A549 treated with GW870086 at 1 μM for 4 hours (cell line): ENCODE data around the gene STIP1. TPM values are rescaled to one million over a fixed set of nuclear protein-coding genes. Genes with fewer than 3 reads are reported as not detected.

Source experiments
- total RNA-seq: library from RNA; stranded (reverse); fragments of 200-300 nt; extraction: Qiagen RNA extraction; gene quantifications from 5 replicates; pipeline ENCODE4 v1.2.3, GENCODE V29; 2022; ENCODE audit warnings: low read depth

The STIP1 gene
- 226 to 259 TPM (median 251 TPM) in 5 replicates for total RNA-seq

GRCh38 chr11:64185693-64186491 is at the start of gene STIP1:
Gene STIP1, plus strand, starts transcription at chr11:64186171. Its CDS starts 91 bp downstream, at chr11:64186262.

GRCh38 chr11:64165842-64166635 is 19.9 kb upstream of the STIP1 start, which contains the start of gene MACROD1:
Gene MACROD1, minus strand, starts transcription at chr11:64166113. Its CDS starts 119 bp downstream, at chr11:64165994.

GRCh38 chr11:64206457-64207255 is 20.7 kb downstream of the STIP1 start, which contains the start of gene FERMT3:
Gene FERMT3, plus strand, starts transcription at chr11:64206721. Its CDS starts 644 bp downstream, at chr11:64207365.

GRCh38 chr11:64225608-64226506 is 39.9 kb downstream of the STIP1 start, which contains the start of the genes NUDT22 and TRPT1:
Gene NUDT22, plus strand, starts transcription at chr11:64226274. Its CDS starts 379 bp downstream, at chr11:64226653.
Gene TRPT1, minus strand, starts transcription at chr11:64226186. Its CDS starts 326 bp downstream, at chr11:64225860.

GRCh38 chr11:64230171-64230984 is 44.4 kb downstream of the STIP1 start, which contains the start of gene DNAJC4:
Gene DNAJC4, plus strand, starts transcription at chr11:64230548. Its CDS starts 307 bp downstream, at chr11:64230855.

GRCh38 chr11:64233913-64234586 is 48.1 kb downstream of the STIP1 start, which contains the start of gene VEGFB:
Gene VEGFB, plus strand, starts transcription at chr11:64234584. Its CDS starts 250 bp downstream, at chr11:64234834.

GRCh38 chr11:64240435-64241240 is 54.7 kb downstream of the STIP1 start, which contains the start of gene FKBP2:
Gene FKBP2, plus strand, starts transcription at chr11:64241095. Its CDS starts 1,293 bp downstream, at chr11:64242388.

GRCh38 chr11:64246871-64247728 is 61.1 kb downstream of the STIP1 start, which contains the start of gene PPP1R14B:
Gene PPP1R14B, minus strand, starts transcription at chr11:64246943. Its CDS starts 270 bp downstream, at chr11:64246673.

GRCh38 chr11:64251016-64251752 is 65.2 kb downstream of the STIP1 start, which contains the start of gene PLCB3:
Gene PLCB3, plus strand, starts transcription at chr11:64251530. Its CDS starts 120 bp downstream, at chr11:64251650.

Other genes with a start within 250 kb of the STIP1 start
- 13.6 to 17.0 TPM (median 15.0 TPM) in 5 replicates for gene NAA40, start 247.2 kb upstream of the STIP1 start, total RNA-seq
- 794 to 1,065 TPM (median 979 TPM) in 5 replicates for gene COX8A, start 211.6 kb upstream of the STIP1 start, total RNA-seq
- 105 to 135 TPM (median 126 TPM) in 5 replicates for gene OTUB1, start 199.7 kb upstream of the STIP1 start, total RNA-seq
- gene FLRT1, start 150.2 kb upstream of the STIP1 start, total RNA-seq = 0.03 to 0.09 TPM (median 0.05 TPM) in 4 of 5 replicates, not detected in the other
- gene MACROD1, start 20.1 kb upstream of the STIP1 start, total RNA-seq = 8.8 to 15.6 TPM (median 13.6 TPM) in 5 replicates
- gene FERMT3, start 20.6 kb downstream of the STIP1 start, total RNA-seq = 0.64 to 3.3 TPM (median 1.0 TPM) in 5 replicates
- gene TRPT1, start 40.0 kb downstream of the STIP1 start, total RNA-seq = 18.9 to 30.4 TPM (median 26.2 TPM) in 5 replicates
- gene NUDT22, start 40.1 kb downstream of the STIP1 start, total RNA-seq = 32.0 to 40.1 TPM (median 38.3 TPM) in 5 replicates
- 18.2 to 22.4 TPM (median 20.6 TPM) in 5 replicates for gene DNAJC4, start 44.4 kb downstream of the STIP1 start, total RNA-seq
- gene VEGFB, start 48.4 kb downstream of the STIP1 start, total RNA-seq = 33.8 to 57.4 TPM (median 46.0 TPM) in 5 replicates
- 119 to 146 TPM (median 125 TPM) in 5 replicates for gene FKBP2, start 54.9 kb downstream of the STIP1 start, total RNA-seq
- 224 to 393 TPM (median 363 TPM) in 5 replicates for gene PPP1R14B, start 60.8 kb downstream of the STIP1 start, total RNA-seq
- gene PLCB3, start 65.4 kb downstream of the STIP1 start, total RNA-seq = 13.5 to 23.1 TPM (median 19.9 TPM) in 5 replicates
- gene BAD, start 98.5 kb downstream of the STIP1 start, total RNA-seq = 75.8 to 101 TPM (median 91.4 TPM) in 5 replicates
- 29.2 to 45.0 TPM (median 43.8 TPM) in 5 replicates for gene GPR137, start 99.7 kb downstream of the STIP1 start, total RNA-seq
- 0.10 TPM in 1 of 5 replicates, not detected in the others for gene KCNK4, start 105.1 kb downstream of the STIP1 start, total RNA-seq
- gene CATSPERZ, start 114.2 kb downstream of the STIP1 start, total RNA-seq = 1.2 to 3.8 TPM (median 2.4 TPM) in 5 replicates
- gene ESRRA, start 119.4 kb downstream of the STIP1 start, total RNA-seq = 45.6 to 65.4 TPM (median 61.7 TPM) in 5 replicates
- gene TRMT112, start 131.4 kb downstream of the STIP1 start, total RNA-seq = 397 to 452 TPM (median 419 TPM) in 5 replicates
- 390 to 487 TPM (median 447 TPM) in 5 replicates for gene PRDX5, start 131.9 kb downstream of the STIP1 start, total RNA-seq
- 10.0 to 12.0 TPM (median 10.1 TPM) in 5 replicates for gene CCDC88B, start 154.0 kb downstream of the STIP1 start, total RNA-seq
- gene RPS6KA4, start 173.0 kb downstream of the STIP1 start, total RNA-seq = 48.3 to 69.4 TPM (median 60.8 TPM) in 5 replicates